HG03103 (cell line): ENCODE measurements around the gene DYNC2I2.
"Not testable (repeated sequence)": the region's sequence is repeated elsewhere in the genome, so short reads cannot be mapped to it uniquely, and the experiment has no call there.

ENCODE experiments used
- ATAC-seq: cut with Tn5 transposase; IDR thresholded peaks from one replicate; pipeline ENCODE4 v1.9.1; 2021; ENCODE audit warnings: low read depth; ENCODE audit not compliant: unreplicated experiment

Gene DYNC2I2

GRCh38 chr9:128619779-128620178 lies 36.9 kb downstream of the DYNC2I2 start:
- no peak for ATAC-seq

DNA sequence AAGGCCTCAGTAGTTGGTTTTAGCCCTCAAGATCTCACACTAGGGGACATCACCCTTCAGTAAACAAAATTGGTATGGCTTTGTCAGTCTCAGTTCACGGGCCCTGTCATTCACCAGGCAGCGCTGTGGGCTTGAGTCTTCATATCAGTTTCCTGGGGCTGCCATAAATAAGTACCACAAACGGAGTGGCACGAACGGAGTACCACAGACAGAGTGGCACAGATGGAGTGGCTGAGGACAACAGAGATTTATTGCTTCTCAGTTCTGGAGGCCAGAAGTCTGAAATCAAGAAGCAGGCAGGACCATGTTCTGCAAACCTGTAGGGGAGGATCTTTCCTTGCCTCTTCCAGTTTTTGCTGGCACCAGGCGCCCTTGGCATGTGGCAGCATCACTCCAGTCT lies 37.5 kb downstream of the DYNC2I2 start:
- no peak for ATAC-seq

GRCh38 chr9:128617943-128618342 lies 38.7 kb downstream of the DYNC2I2 start:
- no peak for ATAC-seq

DNA sequence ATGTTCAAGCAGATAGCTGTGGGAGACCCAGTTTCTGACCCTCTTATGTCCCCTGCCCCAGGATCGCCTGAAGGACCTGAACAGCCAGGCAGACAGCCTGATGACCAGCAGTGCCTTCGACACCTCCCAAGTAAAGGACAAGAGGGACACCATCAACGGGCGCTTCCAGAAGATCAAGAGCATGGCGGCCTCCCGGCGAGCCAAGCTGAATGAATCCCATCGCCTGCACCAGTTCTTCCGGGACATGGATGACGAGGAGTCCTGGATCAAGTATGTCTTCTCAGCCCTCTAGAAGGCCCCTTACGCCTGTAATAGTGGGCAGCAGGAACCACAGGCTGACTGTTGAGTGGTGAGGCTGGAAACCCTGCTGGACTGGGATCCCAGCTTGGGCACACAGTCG lies 41.1 kb downstream of the DYNC2I2 start:
- ATAC-seq, result no peak

DNA sequence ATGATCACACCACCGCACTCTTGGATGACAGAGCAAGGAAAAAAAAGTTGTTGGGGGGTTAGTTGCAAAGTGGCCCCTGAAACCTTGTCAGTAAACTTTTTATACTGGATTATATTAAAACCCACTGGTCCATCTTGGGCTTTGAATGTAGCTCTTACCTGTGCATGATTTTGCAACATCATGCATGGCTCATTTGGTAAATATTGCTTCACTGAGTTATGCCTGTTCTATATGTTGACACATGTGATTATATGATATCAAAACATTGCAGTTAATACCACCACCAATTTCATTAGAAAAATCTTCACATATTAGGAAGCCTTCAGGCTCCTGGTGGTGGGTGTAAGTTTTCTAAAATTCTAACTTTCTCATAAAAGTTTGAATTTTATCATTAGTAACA lies 41.9 kb downstream of the DYNC2I2 start:
- ATAC-seq, result no peak

- ATAC-seq, result no peak
These were observed 44.9 kb downstream of the DYNC2I2 start for GRCh38 chr9:128611600-128612394.

DNA sequence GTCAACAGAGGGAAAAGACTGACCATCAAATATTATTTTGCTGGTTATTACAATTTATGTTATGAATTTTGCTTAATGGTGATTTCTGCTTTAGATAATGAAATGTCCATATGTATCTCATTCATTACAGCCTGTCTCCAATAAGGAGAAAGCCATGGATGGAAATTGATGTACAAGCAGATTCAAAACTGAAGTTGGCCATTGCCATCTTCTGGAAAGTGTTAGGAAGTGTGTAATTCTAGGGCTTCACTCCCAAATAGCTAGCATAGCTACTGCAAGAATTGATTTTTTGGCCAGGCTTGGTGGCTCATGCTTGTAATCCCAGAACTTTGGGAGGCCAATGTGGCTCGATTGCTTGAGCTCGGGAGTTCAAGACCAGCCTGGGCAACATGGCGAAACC lies 45.8 kb downstream of the DYNC2I2 start:
- no peak for ATAC-seq

GRCh38 chr9:128607642-128608350 lies 48.9 kb downstream of the DYNC2I2 start:
- no peak for ATAC-seq

DNA sequence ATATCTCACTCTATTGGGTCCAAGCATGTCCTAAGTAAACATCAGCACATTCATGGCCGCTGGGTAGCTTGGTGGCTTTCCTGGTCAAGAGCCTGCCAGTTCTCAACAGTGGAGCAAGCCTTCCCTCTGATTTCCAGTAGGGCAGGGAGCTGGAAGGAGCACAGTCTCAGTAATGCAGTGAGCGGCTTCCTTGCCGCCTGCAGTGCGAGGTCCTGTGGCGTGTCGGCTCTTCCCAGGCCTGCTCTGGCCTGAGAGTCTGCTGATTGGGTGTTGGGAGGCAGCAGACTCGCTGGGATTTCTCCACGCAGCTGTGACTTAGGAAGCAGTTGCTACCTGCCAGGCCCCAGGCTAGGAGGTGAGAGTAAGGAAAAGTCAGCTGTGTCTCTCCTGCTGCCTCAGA lies 53.0 kb downstream of the DYNC2I2 start:
- no peak for ATAC-seq

DNA sequence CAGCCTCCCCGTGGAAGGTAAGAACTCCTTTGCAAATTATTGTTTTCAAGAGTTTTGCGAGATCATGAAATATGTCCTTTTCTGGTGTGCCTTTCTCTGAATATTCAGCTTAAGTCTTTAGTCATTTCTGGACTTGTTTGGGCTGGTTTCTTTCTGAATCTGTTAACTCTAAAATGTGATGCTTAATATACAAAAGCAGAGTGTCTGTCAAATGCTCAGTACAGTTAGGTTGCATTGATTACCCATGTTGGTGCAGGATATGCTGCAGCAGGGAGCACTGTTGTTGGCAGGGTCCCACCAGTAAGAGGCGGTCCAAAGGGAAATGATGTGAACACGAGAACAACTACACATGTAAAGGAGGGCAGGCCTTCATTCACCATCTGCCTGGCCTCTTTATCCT lies 56.5 kb downstream of the DYNC2I2 start:
- ATAC-seq, result no peak

DNA sequence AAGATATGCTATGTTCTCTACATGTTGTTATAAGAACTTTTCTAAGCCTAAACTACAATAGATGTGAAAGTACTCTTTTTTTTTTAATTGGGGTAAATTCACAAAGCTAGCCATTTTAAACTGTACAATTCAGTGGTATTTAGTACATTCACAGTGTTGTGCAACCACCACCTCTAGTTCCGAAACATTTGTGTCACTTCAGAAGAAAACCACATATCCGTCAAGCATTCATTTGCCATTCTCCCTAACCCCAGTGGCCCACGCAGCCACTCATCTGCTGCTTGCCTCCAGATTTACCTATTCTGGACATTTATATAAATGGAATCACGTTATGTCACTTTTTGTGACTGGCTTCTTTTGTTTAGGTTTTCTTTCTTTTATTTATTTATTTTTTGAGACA lies 61.2 kb downstream of the DYNC2I2 start:
- no peak for ATAC-seq

DNA sequence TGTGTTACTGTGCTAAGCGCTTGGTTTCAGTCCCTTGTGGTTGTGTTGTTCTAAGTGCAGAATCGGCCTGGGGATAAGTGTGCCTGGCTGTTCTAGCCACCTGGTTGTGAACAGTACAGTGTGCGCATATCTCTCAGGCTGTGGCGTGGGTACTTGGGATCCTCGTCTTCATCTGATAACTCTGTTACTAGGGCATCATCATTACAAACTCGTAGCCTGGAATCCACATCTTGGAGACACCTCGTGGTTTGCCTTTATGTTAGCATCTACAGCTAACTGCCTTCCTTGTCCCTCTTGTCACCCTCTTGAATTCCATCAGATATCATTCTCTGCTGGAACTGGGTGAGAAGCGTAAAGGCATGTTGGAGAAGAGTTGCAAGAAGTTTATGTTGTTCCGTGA lies 62.8 kb downstream of the DYNC2I2 start:
- ATAC-seq, result no peak

DNA sequence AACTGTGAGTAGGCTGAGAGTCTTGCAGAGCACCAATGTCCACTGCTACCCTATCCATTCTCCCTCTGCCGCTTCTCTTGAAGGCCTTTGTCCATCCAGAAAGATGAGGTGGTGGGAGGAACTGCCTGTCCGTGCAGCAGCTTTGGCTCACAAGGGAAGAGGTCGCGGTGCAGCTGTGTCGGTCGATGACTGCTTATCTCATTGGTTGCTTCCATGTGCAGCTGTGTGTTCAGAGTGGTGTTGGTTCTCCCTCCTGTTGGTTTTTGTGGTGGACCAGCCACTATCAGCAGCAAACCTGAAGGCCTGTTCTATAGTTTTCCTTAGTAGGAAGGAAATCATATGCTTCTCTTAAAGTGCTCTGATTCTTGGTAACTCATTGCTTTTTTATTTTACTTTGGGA lies 63.6 kb downstream of the DYNC2I2 start:
- no peak for ATAC-seq

DNA sequence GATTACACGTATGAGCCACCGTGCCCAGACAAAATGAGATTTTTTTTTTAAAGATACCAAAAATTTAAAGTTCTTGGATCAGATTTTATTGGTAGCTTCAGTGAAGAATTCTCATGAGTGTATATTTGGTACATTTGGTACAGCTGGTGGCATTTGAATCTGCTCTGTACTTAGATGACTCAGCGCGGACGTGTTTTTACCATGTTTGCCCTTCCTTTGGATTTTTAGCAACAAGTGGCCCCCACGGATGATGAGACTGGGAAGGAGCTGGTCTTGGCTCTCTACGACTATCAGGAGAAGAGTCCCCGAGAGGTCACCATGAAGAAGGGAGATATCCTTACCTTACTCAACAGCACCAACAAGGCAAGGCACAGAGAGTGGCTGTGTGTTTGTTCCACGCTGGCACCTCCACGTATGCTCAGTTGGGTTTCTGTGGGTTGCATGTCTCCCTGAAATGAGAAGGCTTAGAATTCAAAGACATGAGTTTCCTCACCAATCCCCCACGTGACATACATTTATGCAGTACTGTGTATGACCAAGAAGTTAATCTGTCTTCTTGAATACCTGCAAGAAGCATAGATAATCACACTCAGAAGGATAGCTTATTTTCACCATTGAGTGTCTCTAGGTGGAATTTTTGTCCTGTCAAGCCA lies 67.9 kb downstream of the DYNC2I2 start:
- no peak for ATAC-seq

- ATAC-seq, result no peak
These were observed 69.2 kb downstream of the DYNC2I2 start for GRCh38 chr9:128587453-128587852.

GRCh38 chr9:128586934-128587333 lies 69.7 kb downstream of the DYNC2I2 start:
- not testable (repeated sequence) for ATAC-seq

DNA sequence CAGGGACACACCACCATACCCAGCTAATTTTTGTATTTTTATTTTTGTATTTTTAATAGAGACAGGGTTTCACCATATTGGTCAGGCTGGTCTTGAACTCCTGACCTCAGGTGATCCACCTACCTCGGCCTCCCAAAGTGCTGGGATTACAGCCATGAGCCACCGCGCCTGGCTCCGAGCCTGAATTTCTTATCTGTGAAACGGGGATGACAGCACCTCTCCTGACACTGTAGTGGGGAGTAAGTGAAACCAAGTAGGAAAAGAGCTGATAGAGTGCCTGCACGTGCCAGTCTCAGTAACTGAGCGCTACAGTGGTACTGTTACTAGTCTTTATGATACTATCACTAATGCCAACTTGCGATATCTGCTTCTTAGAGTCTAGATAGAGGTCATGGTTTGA lies 71.5 kb downstream of the DYNC2I2 start:
- not testable (repeated sequence) for ATAC-seq
